Measurements from ENCODE around the gene PAK3. TPM values are rescaled to one million over a fixed set of nuclear protein-coding genes. Genes with fewer than 3 reads are reported as not detected.

The PAK3 gene
- total RNA-seq, 1 donor from 2014 or later = 12.3 TPM

DNA sequence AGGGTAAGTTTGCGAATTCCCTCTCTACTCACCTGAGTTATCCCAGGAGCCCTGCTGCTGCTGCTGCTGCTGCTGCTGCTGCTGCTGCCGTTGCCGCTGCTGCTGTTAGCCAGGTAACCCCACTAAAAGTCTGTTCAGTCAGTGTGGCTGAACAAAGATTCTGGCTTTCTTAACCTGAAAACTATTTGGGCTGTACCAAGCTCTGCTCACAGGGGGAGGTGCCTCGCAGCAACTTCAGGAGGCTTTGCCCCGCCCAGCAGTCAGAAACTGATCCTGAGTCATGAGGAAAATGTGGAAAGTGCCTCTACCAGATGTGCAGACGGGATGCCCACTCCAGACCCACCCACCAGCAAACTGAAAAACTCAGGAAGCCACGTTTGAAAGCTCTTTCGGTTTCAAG lies 174.3 kb downstream of the PAK3 start, which contains the start of gene CAPN6:
Gene CAPN6 (minus strand): TSS at position 145 of the 400 bp plus-strand sequence. CDS start 6,547 bp downstream, outside the sequence.
- no peak for DNase-seq (ENCODE audit: low read depth, low spot score)
- Mint-ChIP-seq H3K27me3 (ENCODE audit: low read depth) (no peaks in the 10 kb centered on the region), H3K9me3 (no peaks in the 10 kb centered on the region), H3K36me3 (ENCODE audit: low read depth) (no peaks in the 10 kb centered on the region), H3K4me1 (no peaks in the 10 kb centered on the region), H3K4me3 (no peak within 1 kb of the TSS), H3K27ac (ENCODE audit: unreplicated experiment) (no peak within 1 kb of the TSS)
- TF ChIP-seq, protein P1, sequence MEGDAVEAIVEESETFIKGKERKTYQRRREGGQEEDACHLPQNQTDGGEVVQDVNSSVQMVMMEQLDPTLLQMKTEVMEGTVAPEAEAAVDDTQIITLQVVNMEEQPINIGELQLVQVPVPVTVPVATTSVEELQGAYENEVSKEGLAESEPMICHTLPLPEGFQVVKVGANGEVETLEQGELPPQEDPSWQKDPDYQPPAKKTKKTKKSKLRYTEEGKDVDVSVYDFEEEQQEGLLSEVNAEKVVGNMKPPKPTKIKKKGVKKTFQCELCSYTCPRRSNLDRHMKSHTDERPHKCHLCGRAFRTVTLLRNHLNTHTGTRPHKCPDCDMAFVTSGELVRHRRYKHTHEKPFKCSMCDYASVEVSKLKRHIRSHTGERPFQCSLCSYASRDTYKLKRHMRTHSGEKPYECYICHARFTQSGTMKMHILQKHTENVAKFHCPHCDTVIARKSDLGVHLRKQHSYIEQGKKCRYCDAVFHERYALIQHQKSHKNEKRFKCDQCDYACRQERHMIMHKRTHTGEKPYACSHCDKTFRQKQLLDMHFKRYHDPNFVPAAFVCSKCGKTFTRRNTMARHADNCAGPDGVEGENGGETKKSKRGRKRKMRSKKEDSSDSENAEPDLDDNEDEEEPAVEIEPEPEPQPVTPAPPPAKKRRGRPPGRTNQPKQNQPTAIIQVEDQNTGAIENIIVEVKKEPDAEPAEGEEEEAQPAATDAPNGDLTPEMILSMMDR (conservative IDR thresholded peaks at IDR 0.05) = no peak

Other genes with a start within 250 kb of the PAK3 start
- gene CAPN6, start 174.3 kb downstream of the PAK3 start, total RNA-seq = 0.75 and 0.82 TPM in 2 replicates

Data from neural crest cell (in vitro differentiated cells).